HG03095 (cell line): ENCODE measurements around the gene FOXP1.
"Not testable (repeated sequence)": the region's sequence is repeated elsewhere in the genome, so short reads cannot be mapped to it uniquely, and the experiment has no call there.

Source experiments
- ATAC-seq: cut with Tn5 transposase; IDR thresholded peaks from one replicate; pipeline ENCODE4 v1.9.1; 2021; ENCODE audit warnings: moderate library complexity; ENCODE audit not compliant: unreplicated experiment

The FOXP1 gene

DNA sequence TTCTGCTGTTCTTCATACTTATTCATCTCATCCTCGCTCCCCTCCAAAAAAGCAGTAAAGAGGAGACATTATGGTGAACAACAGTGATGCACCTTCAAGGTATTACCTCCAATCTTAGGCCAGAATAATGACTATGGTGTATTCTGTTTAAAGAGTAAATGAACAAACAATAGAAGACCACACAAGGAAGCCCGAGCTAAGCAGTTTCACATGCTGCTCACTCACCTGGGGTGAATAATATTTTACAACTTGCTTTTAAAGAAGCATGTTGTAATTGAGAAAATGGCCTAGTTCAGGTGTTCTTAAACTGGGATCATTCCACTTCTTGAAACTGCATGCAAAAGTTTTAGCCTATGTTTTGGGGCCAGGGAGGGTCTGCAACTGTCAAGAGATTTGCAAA is 581.2 kb downstream of the FOXP1 start:
- no peak for ATAC-seq

DNA sequence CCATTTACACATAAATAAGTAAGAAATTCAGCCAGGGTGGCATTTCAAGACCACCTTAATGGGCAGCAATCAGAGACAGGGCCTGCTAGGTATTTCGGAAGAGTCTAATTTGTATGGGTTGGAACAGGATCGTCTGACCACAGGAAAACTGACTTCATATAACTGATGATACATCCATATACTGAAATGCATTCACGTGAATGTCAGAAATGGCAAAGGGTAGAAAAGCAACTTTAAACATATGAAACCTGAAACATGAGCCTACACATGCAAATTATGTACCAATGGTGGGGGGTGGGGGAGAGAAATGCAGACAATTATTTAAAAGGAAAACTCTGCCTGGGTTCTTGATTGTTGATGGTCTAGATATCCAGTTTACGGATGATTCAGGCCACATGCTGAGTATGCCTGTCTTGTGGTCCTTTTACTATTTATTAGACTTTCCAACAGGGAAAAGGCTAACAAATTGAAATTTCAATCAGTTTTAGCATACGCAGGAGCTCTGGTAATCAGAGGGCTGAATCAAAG is 582.2 kb downstream of the FOXP1 start:
- ATAC-seq, result no peak

DNA sequence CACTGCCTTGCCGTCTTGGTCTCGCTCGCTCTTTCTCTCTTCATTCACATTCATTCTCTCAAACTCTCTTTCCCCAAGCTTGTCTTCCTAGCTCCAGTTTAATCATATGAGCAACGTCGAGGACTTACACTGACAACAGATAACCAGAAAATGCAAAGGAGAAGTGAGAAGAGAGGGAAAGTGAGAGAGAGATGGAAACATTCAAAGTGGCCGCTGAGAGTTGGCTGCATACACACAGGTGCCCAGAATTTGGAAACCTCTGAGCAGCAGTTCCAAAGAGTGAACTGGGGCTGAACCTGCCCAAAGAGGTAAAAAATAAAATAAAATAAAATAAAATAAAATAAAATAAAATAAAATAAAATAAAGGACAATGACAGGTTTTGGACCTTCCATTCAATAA is 583.0 kb downstream of the FOXP1 start:
- no peak for ATAC-seq

GRCh38 chr3:70999730-71000129 is 583.8 kb downstream of the FOXP1 start:
- ATAC-seq, result no peak

GRCh38 chr3:70996082-70996481 is 587.4 kb downstream of the FOXP1 start:
- ATAC-seq, result no peak

GRCh38 chr3:70994644-70995043 is 588.9 kb downstream of the FOXP1 start:
- ATAC-seq, result no peak

DNA sequence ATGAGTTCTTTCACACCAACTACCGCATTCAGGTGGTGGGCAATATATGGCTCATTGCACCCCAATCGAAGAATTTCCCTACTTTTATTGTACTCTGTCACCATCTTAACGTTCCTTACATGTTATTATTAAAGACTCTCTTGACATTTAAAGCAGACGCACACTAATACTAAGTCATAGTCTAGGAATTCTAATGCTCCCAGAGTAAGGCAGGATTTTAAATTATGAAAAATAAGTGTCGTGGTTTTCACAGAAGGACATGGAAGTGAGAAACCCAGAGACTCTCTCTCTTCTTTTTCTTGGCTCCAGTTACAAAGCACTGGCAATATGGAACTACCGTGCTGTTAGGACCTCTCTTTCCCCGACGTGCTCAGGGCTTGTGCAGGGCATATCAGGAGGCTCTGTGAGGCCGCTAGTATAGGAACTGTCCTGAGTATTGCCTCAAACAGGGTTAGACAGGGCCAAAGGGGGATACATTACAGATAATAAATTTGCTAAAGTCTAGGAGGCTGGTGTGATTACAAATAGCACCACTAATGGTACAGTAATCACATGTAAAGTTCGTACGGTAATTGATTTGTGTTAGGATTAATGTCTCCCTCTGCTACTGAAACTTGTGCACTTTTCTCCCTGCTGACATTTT is 590.8 kb downstream of the FOXP1 start:
- no peak for ATAC-seq

GRCh38 chr3:70992131-70992530 is 591.4 kb downstream of the FOXP1 start:
- ATAC-seq, result no peak

DNA sequence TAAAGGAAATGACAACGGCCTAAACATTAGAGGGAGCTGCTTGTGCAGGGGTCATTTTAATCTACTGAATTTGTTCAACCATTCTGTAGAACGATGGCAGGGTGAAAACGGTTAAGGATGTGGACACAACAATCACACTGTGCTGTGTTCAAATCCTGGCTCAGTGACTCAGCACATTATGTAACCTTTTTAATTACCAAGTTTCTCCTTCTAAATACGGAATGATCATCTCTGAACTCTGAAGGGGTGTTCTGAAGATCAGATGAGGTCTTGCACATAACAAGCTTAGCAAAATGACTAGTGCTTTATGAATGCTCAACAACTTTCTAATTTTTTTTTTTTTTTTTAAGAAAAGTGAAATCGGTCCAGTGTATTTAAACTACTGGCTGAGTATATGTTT is 592.8 kb downstream of the FOXP1 start:
- no peak for ATAC-seq

- ATAC-seq, result no peak
Measured at GRCh38 chr3:70990185-70990584, 593.3 kb downstream of the FOXP1 start.

DNA sequence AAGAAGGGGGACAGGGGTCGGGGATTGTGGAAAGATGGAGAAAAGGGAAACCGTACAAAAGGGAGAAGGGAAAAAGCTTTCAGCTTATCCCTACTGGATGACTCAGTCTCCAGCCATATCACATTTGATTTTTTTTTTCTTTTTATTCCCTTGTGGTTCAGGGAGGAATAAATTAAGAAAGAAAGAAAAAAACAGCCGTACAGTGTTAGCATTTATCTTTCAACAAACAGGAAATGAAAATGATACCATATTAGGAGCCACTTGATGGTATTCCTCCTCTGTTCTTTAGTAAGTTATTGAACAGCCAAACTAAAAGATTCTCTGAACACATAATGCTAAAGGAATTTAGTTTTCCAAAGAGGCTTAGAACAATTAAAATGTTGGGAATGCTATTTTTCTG is 594.4 kb downstream of the FOXP1 start:
- no peak for ATAC-seq

DNA sequence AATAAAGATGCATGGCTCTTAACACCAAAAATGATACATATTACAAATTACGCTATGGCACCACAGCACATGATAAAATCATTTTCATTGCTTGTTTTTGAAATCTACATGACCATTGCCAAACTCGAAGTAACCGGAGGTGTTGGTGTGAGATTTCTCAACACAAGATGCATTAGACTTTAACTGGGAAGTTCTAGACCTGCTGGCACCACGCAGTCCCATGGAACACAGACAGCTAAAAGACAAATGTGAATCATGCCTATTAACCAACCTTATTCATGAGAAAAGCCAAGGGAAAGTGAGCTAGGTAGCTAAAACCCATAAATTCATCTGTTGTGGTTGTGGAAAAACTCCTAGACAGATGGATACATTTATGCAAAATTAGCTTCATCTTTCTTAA is 595.4 kb downstream of the FOXP1 start:
- no peak for ATAC-seq

DNA sequence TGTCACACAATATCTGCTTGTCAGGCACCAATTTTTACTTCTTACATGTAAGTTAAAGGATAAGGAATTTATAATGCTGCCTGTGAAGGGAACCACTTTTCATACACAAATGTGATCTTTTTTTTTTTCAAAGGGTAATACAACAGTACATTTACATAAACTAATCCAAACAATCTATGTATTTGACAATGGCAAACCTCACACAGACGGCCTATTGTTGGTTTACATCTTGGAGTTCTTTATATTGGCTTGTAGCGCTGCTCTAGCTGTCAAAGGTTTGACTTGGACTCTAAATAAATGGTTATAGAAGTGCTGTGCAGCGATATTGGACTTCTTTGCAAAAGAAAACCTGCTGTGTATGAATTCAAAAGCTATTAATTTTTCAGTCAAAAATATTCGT is 598.0 kb downstream of the FOXP1 start:
- no peak for ATAC-seq

GRCh38 chr3:70984776-70985482 is 598.6 kb downstream of the FOXP1 start:
- ATAC-seq, result no peak

DNA sequence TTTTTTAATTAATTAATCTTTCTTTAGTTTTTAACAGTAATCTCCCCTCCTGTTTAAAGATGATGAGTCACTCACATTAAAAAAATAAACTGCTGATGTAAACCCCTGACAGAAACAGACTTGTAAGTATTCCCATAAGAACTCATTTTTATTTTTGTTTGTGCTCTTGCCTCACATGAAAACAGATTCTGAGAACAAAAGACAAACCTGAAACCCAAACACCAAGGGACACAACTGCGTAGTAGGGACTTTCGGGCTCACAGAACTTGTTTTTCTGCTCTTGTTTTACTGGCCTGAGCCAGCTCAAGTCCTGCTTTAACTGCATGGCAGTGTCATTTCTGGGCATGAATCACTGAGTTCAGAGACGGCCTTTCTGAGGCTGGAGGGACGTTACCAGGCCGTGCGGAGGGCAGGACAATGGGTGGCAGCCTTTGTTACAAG is 600.8 kb downstream of the FOXP1 start:
- no peak for ATAC-seq

- ATAC-seq, result no peak
Measured at GRCh38 chr3:70982284-70982683, 601.2 kb downstream of the FOXP1 start.

DNA sequence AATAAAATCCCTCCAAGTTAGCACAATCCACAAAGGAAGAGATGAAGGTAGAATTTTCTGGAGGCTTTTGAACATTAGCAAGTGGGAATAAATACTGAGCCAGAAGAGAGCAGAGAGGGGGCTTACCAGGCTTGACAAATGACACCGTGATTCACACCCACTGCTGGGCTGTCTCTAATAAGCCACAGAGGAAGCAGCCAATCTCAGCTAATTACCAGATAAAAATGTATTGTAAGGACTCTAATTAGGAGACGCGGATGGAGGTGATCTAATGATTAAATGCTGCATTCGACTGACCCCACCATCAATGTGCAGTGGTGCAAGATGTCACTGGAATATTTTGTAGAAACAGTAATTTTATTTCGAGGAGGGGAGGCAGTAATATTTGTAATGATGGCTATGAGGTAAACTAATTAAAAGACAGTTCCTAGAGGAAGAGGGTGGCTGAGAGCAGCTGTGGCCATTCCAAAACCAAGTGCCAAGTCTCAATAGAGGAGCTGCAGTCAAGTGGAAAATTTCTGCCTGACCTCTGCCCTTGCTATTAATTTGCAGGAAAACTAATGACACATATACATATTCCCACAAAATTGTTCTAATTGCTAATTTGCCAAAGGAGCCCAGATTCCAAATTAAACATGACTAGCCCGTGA is 602.2 kb downstream of the FOXP1 start:
- ATAC-seq, result no peak

GRCh38 chr3:70980646-70981170 is 602.8 kb downstream of the FOXP1 start:
- ATAC-seq, result no peak

DNA sequence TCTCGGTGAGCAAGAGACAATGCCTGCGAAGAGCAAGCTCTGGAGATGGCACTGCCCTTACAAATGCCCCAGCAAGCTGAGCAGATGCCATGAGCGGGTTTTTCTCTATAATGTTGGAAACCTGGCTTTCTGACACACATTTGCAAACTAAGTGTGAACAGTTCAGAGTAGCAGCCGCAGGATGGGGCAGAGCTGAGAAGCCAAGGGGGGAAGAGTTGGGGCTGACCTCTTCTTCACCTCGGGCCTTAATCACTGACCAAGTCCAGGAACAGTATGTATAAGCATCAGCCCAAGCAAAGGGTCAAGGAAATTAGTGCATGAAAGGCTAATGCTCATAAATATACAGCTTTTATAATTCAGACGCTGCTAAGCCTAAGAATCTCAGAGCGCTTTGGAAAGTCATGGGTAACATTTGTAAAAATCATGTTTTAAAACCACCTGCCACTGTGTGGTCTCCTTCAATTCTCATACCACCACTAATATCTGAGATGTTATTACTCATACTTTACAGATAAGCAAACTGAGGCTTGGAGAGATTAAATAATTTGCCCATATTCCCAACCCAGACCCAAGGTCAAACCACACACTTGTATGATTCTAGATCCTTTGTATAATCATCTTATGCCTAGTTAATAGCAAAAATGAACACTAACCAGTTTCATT is 603.4 kb downstream of the FOXP1 start:
- ATAC-seq, result no peak

- no peak for ATAC-seq
Measured at GRCh38 chr3:70977712-70978111, 605.8 kb downstream of the FOXP1 start.

- not testable (repeated sequence) for ATAC-seq
Measured at GRCh38 chr3:70975981-70976380, 607.5 kb downstream of the FOXP1 start.
